CD4-positive, CD25-positive, alpha-beta regulatory T cell (primary cell): ENCODE measurements around the gene B3GNT2. TPM values are rescaled to one million over a fixed set of nuclear protein-coding genes. Genes with fewer than 3 reads are reported as not detected.
A peak's percentile ranks its signal among the peaks of the same experiment; 100 is the strongest.

Experiments used
- ATAC-seq, 2 donors: fragments of 150-1000 bp; cut with Tn5 transposase; one replicate each; pipeline ENCODE4 v1.10.0; 2021; ENCODE audit warnings: low read depth in 2 of 2, moderate number of reproducible peaks in 2 of 2, moderate library complexity in 1 of 2
- DNase-seq, 3 donors: peaks; one replicate each; pipeline versions ENCODE4 v3.0.0 to v3.0.0-alpha.2; 2012 to 2022; ENCODE audit warnings: mixed read lengths in 1 of 3
- H3K27ac ChIP-seq: one replicate; pipeline ENCODE4 v1.7.0; 2013; ENCODE audit warnings: mild to moderate bottlenecking, low read length; ENCODE audit not compliant: insufficient read depth, poor library complexity, severe bottlenecking
- H3K27me3 ChIP-seq: one replicate; pipeline ENCODE4 v1.7.0; 2013; ENCODE audit warnings: low read length; ENCODE audit not compliant: control insufficient read depth, insufficient read depth
- H3K36me3 ChIP-seq: one replicate; pipeline ENCODE4 v1.7.0; 2013; ENCODE audit warnings: mild to moderate bottlenecking, low read length, moderate library complexity; ENCODE audit not compliant: control insufficient read depth, insufficient read depth
- H3K4me1 ChIP-seq: 2 replicates; pipeline ENCODE4 v1.7.0; 2013; ENCODE audit warnings: mild to moderate bottlenecking, low read length; ENCODE audit not compliant: insufficient read depth, control insufficient read depth, poor library complexity, severe bottlenecking
- H3K4me3 ChIP-seq: one replicate; pipeline ENCODE4 v1.7.0; 2013; ENCODE audit warnings: low read depth, mild to moderate bottlenecking, low read length, moderate library complexity
- H3K9me3 ChIP-seq, 2 experiments: 1 replicate in 1 of 2; 2 replicates in 1 of 2; pipeline ENCODE4 v1.7.0; 2013; ENCODE audit warnings: low read length in 2 of 2, mild to moderate bottlenecking in 1 of 2, moderate library complexity in 1 of 2; ENCODE audit not compliant: control insufficient read depth in 2 of 2
- H3K27ac Mint-ChIP-seq, 3 donors: one replicate each; pipeline ENCODE4 v1.8.0; 2020 to 2022; ENCODE audit warnings: mild to moderate bottlenecking in 3 of 3, mixed read lengths in 3 of 3, moderate library complexity in 2 of 3
- H3K27me3 Mint-ChIP-seq: one replicate; pipeline ENCODE4 v1.8.0; 2022; ENCODE audit warnings: mild to moderate bottlenecking, mixed read lengths
- H3K36me3 Mint-ChIP-seq: one replicate; pipeline ENCODE4 v1.8.0; 2020; ENCODE audit warnings: mixed read lengths
- H3K4me1 Mint-ChIP-seq, 4 donors: one replicate each; pipeline ENCODE4 v1.8.0; 2020 to 2022; ENCODE audit warnings: mixed read lengths in 4 of 4, mild to moderate bottlenecking in 1 of 4
- H3K4me3 Mint-ChIP-seq, 4 donors: one replicate each; pipeline ENCODE4 v1.8.0; 2020 to 2022; ENCODE audit warnings: mild to moderate bottlenecking in 4 of 4, mixed read lengths in 4 of 4, moderate library complexity in 3 of 4
- H3K9me3 Mint-ChIP-seq, 7 donors: one replicate each; pipeline ENCODE4 v1.8.0; 2020 to 2022; ENCODE audit warnings: mixed read lengths in 7 of 7, mild to moderate bottlenecking in 3 of 7, moderate library complexity in 2 of 7
- polyA plus RNA-seq, 4 donors: library from polyadenylated mRNA; unstranded; fragments of 300-500 nt; fragmentation: Illumina TruSeq; gene quantifications; one replicate each; pipeline ENCODE4 v1.2.3, GENCODE V29; 2021
- total RNA-seq: library from RNA; stranded (reverse); gene quantifications from one replicate; pipeline ENCODE4 v1.2.3, GENCODE V29; 2022

The B3GNT2 gene
- total and polyA plus RNA-seq, 5 donors from 2014 or later, result 34.8 to 61.5 (median 40.1) TPM

- peak overlapping the region in 2 of 3 donors; percentile 36 to 38 for H3K27ac Mint-ChIP-seq
These were observed 35.6 kb downstream of the B3GNT2 start for GRCh38 chr2:62231541-62231940.

GRCh38 chr2:62234755-62235655 is 39.1 kb downstream of the B3GNT2 start:
- Mint-ChIP-seq H3K4me3 (no peak overlapping the region), H3K9me3 (peaks cover 0 to 2% (median 0%) of the 10 kb centered on the region in 7 donors), H3K36me3 (peaks cover 6% of the 10 kb centered on the region), H3K27me3 (no peaks in the 10 kb centered on the region), H3K27ac (no peak overlapping the region), H3K4me1 (peaks cover 6 to 20% (median 9%) of the 10 kb centered on the region in 4 donors)
- Histone ChIP-seq H3K9me3 (no peaks in the 10 kb centered on the region), H3K4me3 (no peak overlapping the region), H3K27me3 (no peaks in the 10 kb centered on the region), H3K4me1 (no peaks in the 10 kb centered on the region), H3K27ac (no peak overlapping the region), H3K36me3 (no peaks in the 10 kb centered on the region)
- ATAC-seq (no peak), DNase-seq (no peak)

More at GRCh38 chr2:62231541-62231940, 35.6 kb downstream of the B3GNT2 start:
- Histone ChIP-seq H3K27me3 (no peaks in the 10 kb centered on the region), H3K9me3 (no peaks in the 10 kb centered on the region), H3K4me3 (no peak overlapping the region), H3K4me1 (no peaks in the 10 kb centered on the region), H3K27ac (no peak overlapping the region), H3K36me3 (no peaks in the 10 kb centered on the region)
- peaks cover 0 to 2% (median 0%) of the 10 kb centered on the region in 7 donors for H3K9me3 Mint-ChIP-seq
- peaks cover 6% of the 10 kb centered on the region for H3K36me3 Mint-ChIP-seq
- ATAC-seq, result no peak
- no peak overlapping the region for H3K4me3 Mint-ChIP-seq
- no peaks in the 10 kb centered on the region for H3K27me3 Mint-ChIP-seq
- H3K4me1 Mint-ChIP-seq, result peaks cover 8 to 24% (median 17%) of the 10 kb centered on the region in 4 donors
- no peak for DNase-seq

- ATAC-seq, result no peak
- Mint-ChIP-seq H3K36me3 (peaks cover 6% of the 10 kb centered on the region), H3K4me1 (peaks cover 0 to 16% (median 6%) of the 10 kb centered on the region in 4 donors), H3K27me3 (no peaks in the 10 kb centered on the region), H3K27ac (peak overlapping the region in 1 of 3 donors; percentile 23), H3K9me3 (no peaks in the 10 kb centered on the region), H3K4me3 (no peak overlapping the region)
- Histone ChIP-seq H3K27ac (no peak overlapping the region), H3K4me3 (no peak overlapping the region), H3K9me3 (no peaks in the 10 kb centered on the region), H3K4me1 (no peaks in the 10 kb centered on the region), H3K36me3 (no peaks in the 10 kb centered on the region), H3K27me3 (no peaks in the 10 kb centered on the region)
- no peak for DNase-seq
These were observed 40.6 kb downstream of the B3GNT2 start for GRCh38 chr2:62236499-62236898.

- Histone ChIP-seq H3K9me3 (no peaks in the 10 kb centered on the region), H3K36me3 (no peaks in the 10 kb centered on the region), H3K4me3 (no peak overlapping the region), H3K27me3 (no peaks in the 10 kb centered on the region), H3K4me1 (no peaks in the 10 kb centered on the region), H3K27ac (no peak overlapping the region)
- Mint-ChIP-seq H3K4me1 (peaks cover 4 to 16% (median 11%) of the 10 kb centered on the region in 4 donors), H3K27me3 (no peaks in the 10 kb centered on the region), H3K4me3 (no peak overlapping the region), H3K36me3 (peaks cover 6% of the 10 kb centered on the region), H3K27ac (no peak overlapping the region), H3K9me3 (peaks cover 0 to 2% (median 0%) of the 10 kb centered on the region in 7 donors)
- ATAC-seq (no peak), DNase-seq (no peak)
These were observed 42.3 kb downstream of the B3GNT2 start for GRCh38 chr2:62238236-62238635.

- DNase-seq, result no peak
- no peak overlapping the region for H3K27ac ChIP-seq
These were observed 44.6 kb downstream of the B3GNT2 start for GRCh38 chr2:62240546-62240945.

GRCh38 chr2:62243983-62244382 is 48.1 kb downstream of the B3GNT2 start:
- peaks cover 0 to 5% (median 0%) of the 10 kb centered on the region in 7 donors for H3K9me3 Mint-ChIP-seq
- ATAC-seq, result no peak
- Histone ChIP-seq H3K9me3 (no peaks in the 10 kb centered on the region), H3K27me3 (no peaks in the 10 kb centered on the region), H3K36me3 (no peaks in the 10 kb centered on the region), H3K4me3 (no peak overlapping the region), H3K27ac (no peak overlapping the region), H3K4me1 (no peaks in the 10 kb centered on the region)
- no peak overlapping the region for H3K4me3 Mint-ChIP-seq
- no peak overlapping the region for H3K27ac Mint-ChIP-seq
- DNase-seq, result no peak
- no peaks in the 10 kb centered on the region for H3K27me3 Mint-ChIP-seq
- H3K4me1 Mint-ChIP-seq, result peaks cover 4 to 9% (median 6%) of the 10 kb centered on the region in 4 donors
- H3K36me3 Mint-ChIP-seq, result peaks cover 6% of the 10 kb centered on the region

More at GRCh38 chr2:62240546-62240945, 44.6 kb downstream of the B3GNT2 start:
- Histone ChIP-seq H3K27me3 (no peaks in the 10 kb centered on the region), H3K9me3 (no peaks in the 10 kb centered on the region), H3K4me1 (no peaks in the 10 kb centered on the region), H3K4me3 (no peak overlapping the region), H3K36me3 (no peaks in the 10 kb centered on the region)
- H3K9me3 Mint-ChIP-seq, result peaks cover 0 to 3% (median 0%) of the 10 kb centered on the region in 7 donors
- no peaks in the 10 kb centered on the region for H3K27me3 Mint-ChIP-seq
- H3K27ac Mint-ChIP-seq, result peak overlapping the region in 1 of 3 donors; percentile 23
- peaks cover 6% of the 10 kb centered on the region for H3K36me3 Mint-ChIP-seq
- H3K4me3 Mint-ChIP-seq, result peak overlapping the region in 1 of 4 donors; percentile 21
- ATAC-seq, result no peak
- H3K4me1 Mint-ChIP-seq, result peaks cover 4 to 9% (median 7%) of the 10 kb centered on the region in 4 donors

- Mint-ChIP-seq H3K9me3 (peaks cover 0 to 5% (median 0%) of the 10 kb centered on the region in 7 donors), H3K4me3 (no peak overlapping the region), H3K27me3 (no peaks in the 10 kb centered on the region), H3K36me3 (no peaks in the 10 kb centered on the region), H3K4me1 (peaks cover 0 to 8% (median 0%) of the 10 kb centered on the region in 4 donors), H3K27ac (no peak overlapping the region)
- ATAC-seq (no peak), DNase-seq (no peak)
- Histone ChIP-seq H3K27ac (no peak overlapping the region), H3K36me3 (no peaks in the 10 kb centered on the region), H3K4me1 (no peaks in the 10 kb centered on the region), H3K27me3 (no peaks in the 10 kb centered on the region), H3K9me3 (no peaks in the 10 kb centered on the region), H3K4me3 (no peak overlapping the region)
These were observed 52.3 kb downstream of the B3GNT2 start for GRCh38 chr2:62248226-62248625.
